ENCODE data around the gene MINDY1. TPM values are rescaled to one million over a fixed set of nuclear protein-coding genes. Genes with fewer than 3 reads are reported as not detected.
A peak's percentile ranks its signal among the peaks of the same experiment; 100 is the strongest.

Gene MINDY1
- polyA plus RNA-seq, 1 experiment = 12.8 TPM

GRCh38 chr1:151005729-151006319, 878 bp downstream of the MINDY1 start:
- Histone ChIP-seq H3K4me3 (ENCODE audit: low read depth, low read length) (peak overlapping the region; percentile 70), H3K27me3 (ENCODE audit: control insufficient read depth, insufficient read depth, low read length) (no peaks in the 10 kb centered on the region), H3K9me3 (ENCODE audit: control insufficient read depth, insufficient read depth, low read length) (no peaks in the 10 kb centered on the region), H3K27ac (ENCODE audit: low read depth, low read length) (peak overlapping the region; percentile 65)
- CTCF ChIA-PET = interaction anchor here (0.5 to 5.1 kb wide), 18 partner anchors 11 to 540 kb away, joined by 3 to 63 read pairs (median 4); partner anchors contain the start of genes ANXA9, C1orf56, CERS2 and MLLT11
- TF ChIP-seq, protein P1, sequence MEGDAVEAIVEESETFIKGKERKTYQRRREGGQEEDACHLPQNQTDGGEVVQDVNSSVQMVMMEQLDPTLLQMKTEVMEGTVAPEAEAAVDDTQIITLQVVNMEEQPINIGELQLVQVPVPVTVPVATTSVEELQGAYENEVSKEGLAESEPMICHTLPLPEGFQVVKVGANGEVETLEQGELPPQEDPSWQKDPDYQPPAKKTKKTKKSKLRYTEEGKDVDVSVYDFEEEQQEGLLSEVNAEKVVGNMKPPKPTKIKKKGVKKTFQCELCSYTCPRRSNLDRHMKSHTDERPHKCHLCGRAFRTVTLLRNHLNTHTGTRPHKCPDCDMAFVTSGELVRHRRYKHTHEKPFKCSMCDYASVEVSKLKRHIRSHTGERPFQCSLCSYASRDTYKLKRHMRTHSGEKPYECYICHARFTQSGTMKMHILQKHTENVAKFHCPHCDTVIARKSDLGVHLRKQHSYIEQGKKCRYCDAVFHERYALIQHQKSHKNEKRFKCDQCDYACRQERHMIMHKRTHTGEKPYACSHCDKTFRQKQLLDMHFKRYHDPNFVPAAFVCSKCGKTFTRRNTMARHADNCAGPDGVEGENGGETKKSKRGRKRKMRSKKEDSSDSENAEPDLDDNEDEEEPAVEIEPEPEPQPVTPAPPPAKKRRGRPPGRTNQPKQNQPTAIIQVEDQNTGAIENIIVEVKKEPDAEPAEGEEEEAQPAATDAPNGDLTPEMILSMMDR (IDR thresholded peaks at IDR 0.05; ENCODE audit: low read depth, low read length) = no peak
- DNase-seq (ENCODE audit: low read depth, low spot score) = no peak
- POLR2A ChIA-PET = interaction anchor here (0.5 to 1.9 kb wide), 5 partner anchors 8 to 444 kb away, joined by 3 to 8 read pairs (median 5); no protein-coding TSS in a partner anchor

DNA sequence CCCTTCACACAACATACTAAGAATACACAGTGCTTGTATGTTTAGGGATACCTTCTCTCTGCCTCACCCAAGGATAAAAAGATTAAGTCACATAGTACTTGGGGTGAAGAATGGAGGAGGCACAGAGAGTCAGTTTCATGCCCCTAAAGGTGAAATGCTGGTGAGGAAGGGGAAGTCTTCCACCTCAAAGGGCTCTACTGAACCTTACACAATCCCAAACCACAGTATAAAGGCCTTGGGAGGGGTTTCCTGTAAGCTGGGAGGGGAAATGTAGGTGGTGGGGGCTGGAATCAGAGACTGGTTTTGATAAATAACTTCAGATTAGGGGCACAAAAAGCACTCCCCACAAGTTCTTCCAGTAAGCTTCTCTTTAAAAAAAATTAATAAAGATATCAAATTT, 3.5 kb downstream of the MINDY1 start:
- Histone ChIP-seq H3K27ac (ENCODE audit: low read depth, low read length) (no peak overlapping the region), H3K9me3 (ENCODE audit: control insufficient read depth, insufficient read depth, low read length) (no peaks in the 10 kb centered on the region), H3K27me3 (ENCODE audit: control insufficient read depth, insufficient read depth, low read length) (no peaks in the 10 kb centered on the region), H3K4me3 (ENCODE audit: low read depth, low read length) (no peak overlapping the region)
- TF ChIP-seq, protein P1 (IDR thresholded peaks at IDR 0.05; ENCODE audit: low read depth, low read length) = no peak
- POLR2A ChIA-PET = interaction anchor here (0.6 kb wide), 1 partner anchor 10 kb away, joined by 4 read pairs; no protein-coding TSS in a partner anchor
- CTCF ChIA-PET = interaction anchor here (0.6 to 5.1 kb wide), 2 partner anchors 8 to 81 kb away, joined by 6 to 63 read pairs; no protein-coding TSS in a partner anchor
- no peak for DNase-seq (ENCODE audit: low read depth, low spot score)

GRCh38 chr1:151002611-151003010, 4.1 kb downstream of the MINDY1 start:
- no peaks in the 10 kb centered on the region for H3K9me3 ChIP-seq (ENCODE audit: control insufficient read depth, insufficient read depth, low read length)
- ChIA-PET POLR2A (no interaction called here), CTCF (interaction anchor here (0.5 to 5.1 kb wide), 4 partner anchors 7 to 194 kb away, joined by 3 to 63 read pairs (median 5); no protein-coding TSS in a partner anchor)
- no peaks in the 10 kb centered on the region for H3K27me3 ChIP-seq (ENCODE audit: control insufficient read depth, insufficient read depth, low read length)
- H3K27ac ChIP-seq (ENCODE audit: low read depth, low read length) = no peak overlapping the region
- H3K4me3 ChIP-seq (ENCODE audit: low read depth, low read length) = no peak overlapping the region
- TF ChIP-seq, protein P1 (IDR thresholded peaks at IDR 0.05; ENCODE audit: low read depth, low read length) = no peak
- no peak for DNase-seq (ENCODE audit: low read depth, low spot score)

GRCh38 chr1:151002051-151002450, 4.7 kb downstream of the MINDY1 start:
- Histone ChIP-seq H3K27ac (ENCODE audit: low read depth, low read length) (no peak overlapping the region), H3K9me3 (ENCODE audit: control insufficient read depth, insufficient read depth, low read length) (no peaks in the 10 kb centered on the region), H3K27me3 (ENCODE audit: control insufficient read depth, insufficient read depth, low read length) (no peaks in the 10 kb centered on the region), H3K4me3 (ENCODE audit: low read depth, low read length) (no peak overlapping the region)
- TF ChIP-seq, protein P1 (IDR thresholded peaks at IDR 0.05; ENCODE audit: low read depth, low read length) = no peak
- ChIA-PET CTCF (interaction anchor here (0.5 to 5.1 kb wide), 4 partner anchors 7 to 521 kb away, joined by 3 to 63 read pairs (median 4); no protein-coding TSS in a partner anchor), POLR2A (no interaction called here)
- DNase-seq (ENCODE audit: low read depth, low spot score) = no peak

DNA sequence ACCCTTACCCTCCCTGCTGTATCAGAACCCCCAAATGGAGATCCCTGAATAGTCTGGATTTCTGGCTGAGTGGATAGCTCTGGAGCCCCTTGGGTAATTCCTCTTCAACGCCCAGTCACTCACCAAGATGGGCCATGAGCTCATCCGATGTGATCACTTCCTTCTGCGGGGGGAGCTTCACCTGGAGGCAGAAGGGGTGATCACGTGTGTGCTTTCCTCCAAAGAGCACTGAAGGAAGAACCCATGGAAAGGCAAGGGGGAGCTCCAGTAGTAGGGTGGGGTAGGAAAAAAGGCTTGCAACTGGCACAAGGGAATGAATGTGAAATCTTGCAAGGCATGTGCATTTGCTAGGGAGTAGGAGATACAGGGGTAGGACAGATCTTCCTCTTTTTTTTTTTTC, 5.1 kb downstream of the MINDY1 start:
- POLR2A ChIA-PET = no interaction called here
- H3K9me3 ChIP-seq (ENCODE audit: control insufficient read depth, insufficient read depth, low read length) = no peaks in the 10 kb centered on the region
- CTCF ChIA-PET = interaction anchor here (1.0 to 1.3 kb wide), 3 partner anchors 79 to 521 kb away, joined by 3 to 4 read pairs (median 3); no protein-coding TSS in a partner anchor

More for the DNA sequence above, 5.1 kb downstream of the MINDY1 start:
- no peak overlapping the region for H3K4me3 ChIP-seq (ENCODE audit: low read depth, low read length)
- H3K27me3 ChIP-seq (ENCODE audit: control insufficient read depth, insufficient read depth, low read length) = no peaks in the 10 kb centered on the region
- TF ChIP-seq, protein P1 (IDR thresholded peaks at IDR 0.05; ENCODE audit: low read depth, low read length) = no peak
- no peak for DNase-seq (ENCODE audit: low read depth, low spot score)
- H3K27ac ChIP-seq (ENCODE audit: low read depth, low read length) = no peak overlapping the region
